GM12872 (cell line): Measurements from ENCODE around the gene PLA2G2E.

Experiments used
- CTCF ChIP-seq: IDR thresholded peaks from 3 replicates; pipeline ENCODE4 v1.5.1; 2011; ENCODE audit warnings: low read depth, mild to moderate bottlenecking, low read length, moderate library complexity; ENCODE audit not compliant: insufficient read depth

Gene PLA2G2E

GRCh38 chr1:19932866-19933265 is 9.4 kb upstream of the PLA2G2E start:
- TF ChIP-seq CTCF = no peak

- no peak for TF ChIP-seq CTCF
Measured at GRCh38 chr1:19926296-19927129, 3.1 kb upstream of the PLA2G2E start.

- TF ChIP-seq CTCF = no peak
Measured at GRCh38 chr1:19925342-19926070, 2.1 kb upstream of the PLA2G2E start.

GRCh38 chr1:19923953-19924346 is 533 bp upstream of the PLA2G2E start:
- TF ChIP-seq CTCF = no peak

GRCh38 chr1:19922015-19922688 is 1.3 kb downstream of the PLA2G2E start:
- no peak for TF ChIP-seq CTCF

- no peak for TF ChIP-seq CTCF
Measured at GRCh38 chr1:19921310-19921709, 2.1 kb downstream of the PLA2G2E start.

GRCh38 chr1:19920132-19920710 is 3.2 kb downstream of the PLA2G2E start:
- no peak for TF ChIP-seq CTCF
